ENCODE data around the gene GPR150.
A peak's percentile ranks its signal among the peaks of the same experiment; 100 is the strongest.

The GPR150 gene

DNA sequence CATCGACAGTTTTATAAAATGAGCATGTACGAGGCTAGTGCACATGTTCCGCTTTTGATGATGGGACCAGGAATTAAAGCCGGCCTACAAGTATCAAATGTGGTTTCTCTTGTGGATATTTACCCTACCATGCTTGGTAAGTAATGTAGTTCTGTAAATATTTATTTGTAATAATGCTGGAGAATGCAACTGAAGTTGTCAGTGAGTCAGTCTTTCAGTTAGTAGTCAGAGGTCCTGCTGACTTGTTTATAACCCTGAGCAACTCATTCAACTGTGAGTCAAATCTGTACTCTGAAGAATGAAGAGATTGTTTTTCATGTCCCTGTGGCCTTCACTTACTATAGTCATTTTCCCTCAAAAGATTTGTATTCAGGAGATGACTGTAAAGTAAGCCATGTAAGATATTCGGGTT, 28.4 kb upstream of the GPR150 start:
- no peak overlapping the region for H3K4me2 ChIP-seq (ENCODE audit: low read length)
- H3K9ac ChIP-seq: no peak overlapping the region
- no peaks in the 10 kb centered on the region for H3K27me3 ChIP-seq (ENCODE audit: control insufficient read depth, insufficient read depth, low read length)
- H3K36me3 ChIP-seq (ENCODE audit: control insufficient read depth, insufficient read depth, low read length): no peaks in the 10 kb centered on the region
- no peak overlapping the region for H3K4me3 ChIP-seq (ENCODE audit: low read depth, low read length)
- peaks cover 6% of the 10 kb centered on the region for H3K4me1 ChIP-seq
- H2AFZ ChIP-seq: no peak overlapping the region
- H3K9me3 ChIP-seq (ENCODE audit: control insufficient read depth, low read length): no peaks in the 10 kb centered on the region
- no peaks in the 10 kb centered on the region for H3K79me2 ChIP-seq
- H3K27ac ChIP-seq: peak overlapping the region; percentile 38
- TF ChIP-seq, protein P1, sequence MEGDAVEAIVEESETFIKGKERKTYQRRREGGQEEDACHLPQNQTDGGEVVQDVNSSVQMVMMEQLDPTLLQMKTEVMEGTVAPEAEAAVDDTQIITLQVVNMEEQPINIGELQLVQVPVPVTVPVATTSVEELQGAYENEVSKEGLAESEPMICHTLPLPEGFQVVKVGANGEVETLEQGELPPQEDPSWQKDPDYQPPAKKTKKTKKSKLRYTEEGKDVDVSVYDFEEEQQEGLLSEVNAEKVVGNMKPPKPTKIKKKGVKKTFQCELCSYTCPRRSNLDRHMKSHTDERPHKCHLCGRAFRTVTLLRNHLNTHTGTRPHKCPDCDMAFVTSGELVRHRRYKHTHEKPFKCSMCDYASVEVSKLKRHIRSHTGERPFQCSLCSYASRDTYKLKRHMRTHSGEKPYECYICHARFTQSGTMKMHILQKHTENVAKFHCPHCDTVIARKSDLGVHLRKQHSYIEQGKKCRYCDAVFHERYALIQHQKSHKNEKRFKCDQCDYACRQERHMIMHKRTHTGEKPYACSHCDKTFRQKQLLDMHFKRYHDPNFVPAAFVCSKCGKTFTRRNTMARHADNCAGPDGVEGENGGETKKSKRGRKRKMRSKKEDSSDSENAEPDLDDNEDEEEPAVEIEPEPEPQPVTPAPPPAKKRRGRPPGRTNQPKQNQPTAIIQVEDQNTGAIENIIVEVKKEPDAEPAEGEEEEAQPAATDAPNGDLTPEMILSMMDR (IDR thresholded peaks at IDR 0.05): no peak

DNA sequence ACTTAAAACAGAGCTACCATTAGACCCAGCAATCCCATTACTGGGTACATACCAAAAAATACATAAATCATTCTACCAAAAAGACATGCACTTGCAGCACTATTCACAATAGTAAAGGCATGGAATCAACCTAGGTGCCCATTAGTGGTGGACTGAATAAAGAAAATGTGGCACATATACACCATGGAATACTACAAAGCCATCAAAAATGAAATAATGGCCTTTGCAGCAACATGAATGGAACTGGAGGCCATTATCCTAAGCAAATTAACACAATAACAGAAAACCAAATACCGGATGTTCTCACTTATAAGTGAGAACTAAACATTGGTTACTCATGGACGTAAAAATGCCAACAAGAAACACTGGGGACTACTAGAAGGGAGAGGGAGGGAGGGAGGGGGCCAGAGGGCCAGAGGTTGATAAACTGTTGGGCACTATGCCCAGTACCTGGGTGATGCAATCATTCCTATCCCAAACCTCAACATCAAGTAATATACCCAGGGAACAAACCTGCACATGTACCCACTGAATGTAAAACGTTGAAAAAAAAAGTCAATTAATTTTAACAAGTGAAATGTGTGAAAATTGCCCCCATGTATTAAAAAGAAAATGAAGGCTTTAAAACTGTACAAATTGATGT, 24.5 kb upstream of the GPR150 start:
- peaks cover 6% of the 10 kb centered on the region for H3K4me1 ChIP-seq
- no peaks in the 10 kb centered on the region for H3K9me3 ChIP-seq (ENCODE audit: control insufficient read depth, low read length)
- H3K36me3 ChIP-seq (ENCODE audit: control insufficient read depth, insufficient read depth, low read length): no peaks in the 10 kb centered on the region
- H3K27ac ChIP-seq: no peak overlapping the region
- no peaks in the 10 kb centered on the region for H3K27me3 ChIP-seq (ENCODE audit: control insufficient read depth, insufficient read depth, low read length)
- TF ChIP-seq, protein P1 (IDR thresholded peaks at IDR 0.05): no peak
- H2AFZ ChIP-seq: no peak overlapping the region
- H3K79me2 ChIP-seq: no peaks in the 10 kb centered on the region
- no peak overlapping the region for H3K4me3 ChIP-seq (ENCODE audit: low read depth, low read length)
- H3K9ac ChIP-seq: no peak overlapping the region
- no peak overlapping the region for H3K4me2 ChIP-seq (ENCODE audit: low read length)

DNA sequence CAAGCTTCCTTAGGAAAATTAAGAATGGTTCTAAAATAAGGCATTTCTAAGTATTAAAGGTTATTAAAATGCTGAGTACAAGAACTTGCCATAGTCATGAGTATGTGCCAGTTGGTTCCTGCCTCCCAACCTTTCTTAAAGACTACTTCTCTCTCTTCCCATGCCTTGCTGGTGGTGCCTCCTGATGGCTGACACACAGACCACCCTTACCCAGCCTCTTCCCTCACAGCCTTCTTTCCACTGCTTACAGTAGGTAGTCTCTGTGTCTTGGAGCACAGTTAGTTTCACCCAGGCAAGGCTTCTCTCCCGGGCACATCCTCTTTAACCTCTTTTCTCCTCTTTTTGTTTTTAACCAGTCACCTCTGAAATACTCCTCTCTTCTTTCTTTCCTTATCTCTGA, 20.6 kb upstream of the GPR150 start:
- H3K27ac ChIP-seq: no peak overlapping the region
- no peak overlapping the region for H3K9ac ChIP-seq
- TF ChIP-seq, protein P1 (IDR thresholded peaks at IDR 0.05): no peak
- H3K4me1 ChIP-seq: peaks cover 7% of the 10 kb centered on the region
- H3K9me3 ChIP-seq (ENCODE audit: control insufficient read depth, low read length): no peaks in the 10 kb centered on the region
- H3K27me3 ChIP-seq (ENCODE audit: control insufficient read depth, insufficient read depth, low read length): no peaks in the 10 kb centered on the region
- H3K36me3 ChIP-seq (ENCODE audit: control insufficient read depth, insufficient read depth, low read length): no peaks in the 10 kb centered on the region
- no peak overlapping the region for H3K4me2 ChIP-seq (ENCODE audit: low read length)
- no peaks in the 10 kb centered on the region for H3K79me2 ChIP-seq
- no peak overlapping the region for H2AFZ ChIP-seq
- H3K4me3 ChIP-seq (ENCODE audit: low read depth, low read length): no peak overlapping the region

GRCh38 chr5:95600557-95600956, 19.3 kb upstream of the GPR150 start:
- H3K4me3 ChIP-seq (ENCODE audit: low read depth, low read length): no peak overlapping the region
- H3K27me3 ChIP-seq (ENCODE audit: control insufficient read depth, insufficient read depth, low read length): no peaks in the 10 kb centered on the region
- H2AFZ ChIP-seq: no peak overlapping the region
- no peaks in the 10 kb centered on the region for H3K36me3 ChIP-seq (ENCODE audit: control insufficient read depth, insufficient read depth, low read length)
- H3K9ac ChIP-seq: no peak overlapping the region
- H3K4me2 ChIP-seq (ENCODE audit: low read length): no peak overlapping the region
- H3K27ac ChIP-seq: no peak overlapping the region
- no peaks in the 10 kb centered on the region for H3K79me2 ChIP-seq
- peaks cover 7% of the 10 kb centered on the region for H3K4me1 ChIP-seq
- H3K9me3 ChIP-seq (ENCODE audit: control insufficient read depth, low read length): no peaks in the 10 kb centered on the region
- TF ChIP-seq, protein P1 (IDR thresholded peaks at IDR 0.05): no peak

DNA sequence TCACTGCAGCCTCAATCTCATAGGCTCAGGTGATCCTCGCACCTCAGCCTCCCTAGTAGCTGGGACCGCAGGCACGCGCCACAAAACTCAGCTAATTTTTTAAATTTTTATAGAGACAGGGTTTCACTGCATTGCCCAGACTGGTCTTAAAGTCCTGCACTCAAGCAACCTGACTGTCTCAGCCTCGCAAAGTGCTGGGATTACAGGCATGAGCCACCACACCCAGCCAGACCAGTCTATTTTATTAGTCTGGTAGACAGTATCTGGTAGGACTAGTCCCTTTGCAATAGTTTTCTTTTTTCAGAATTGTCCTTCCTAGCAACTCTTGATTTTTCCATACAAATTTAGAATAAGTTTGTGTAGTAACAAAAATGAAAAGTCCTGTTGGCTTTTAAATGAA, 14.1 kb upstream of the GPR150 start:
- H3K4me2 ChIP-seq (ENCODE audit: low read length): no peak overlapping the region
- no peak overlapping the region for H3K9ac ChIP-seq
- no peaks in the 10 kb centered on the region for H3K79me2 ChIP-seq
- no peak overlapping the region for H2AFZ ChIP-seq
- H3K27ac ChIP-seq: no peak overlapping the region
- TF ChIP-seq, protein P1 (IDR thresholded peaks at IDR 0.05): no peak
- no peaks in the 10 kb centered on the region for H3K27me3 ChIP-seq (ENCODE audit: control insufficient read depth, insufficient read depth, low read length)
- no peaks in the 10 kb centered on the region for H3K36me3 ChIP-seq (ENCODE audit: control insufficient read depth, insufficient read depth, low read length)
- peaks cover 7% of the 10 kb centered on the region for H3K4me1 ChIP-seq
- H3K4me3 ChIP-seq (ENCODE audit: low read depth, low read length): no peak overlapping the region
- no peaks in the 10 kb centered on the region for H3K9me3 ChIP-seq (ENCODE audit: control insufficient read depth, low read length)
